H1 (cell line): Measurements from ENCODE around the gene LGALS1.

Experiments used
- CTCF ChIP-seq, 3 experiments: IDR thresholded peaks; 1 replicate in 2 of 3; 2 replicates in 1 of 3; pipeline versions ENCODE4 v1.5.1 to v1.6.1; 2011; ENCODE audit warnings: low read length in 3 of 3, mild to moderate bottlenecking in 3 of 3, inconsistent platforms in 2 of 3, low read depth in 1 of 3, moderate library complexity in 1 of 3; ENCODE audit not compliant: insufficient read depth in 1 of 3; ENCODE audit errors: control extremely low read depth in 1 of 3
- RAD21 ChIP-seq, 2 experiments: IDR thresholded peaks in 1 of 2; conservative IDR thresholded peaks in 1 of 2; 2 replicates each; pipeline ENCODE4 v1.6.1; 2011; ENCODE audit warnings: low read depth in 2 of 2, low read length in 2 of 2, improper control_type of control experiment in 1 of 2, inconsistent platforms in 1 of 2, mild to moderate bottlenecking in 1 of 2, moderate library complexity in 1 of 2
- RFX5 ChIP-seq: IDR thresholded peaks from 2 replicates; pipeline ENCODE4 v1.6.1; 2011; ENCODE audit warnings: low read depth, low read length, improper control_type of control experiment, borderline replicate concordance

DNA sequence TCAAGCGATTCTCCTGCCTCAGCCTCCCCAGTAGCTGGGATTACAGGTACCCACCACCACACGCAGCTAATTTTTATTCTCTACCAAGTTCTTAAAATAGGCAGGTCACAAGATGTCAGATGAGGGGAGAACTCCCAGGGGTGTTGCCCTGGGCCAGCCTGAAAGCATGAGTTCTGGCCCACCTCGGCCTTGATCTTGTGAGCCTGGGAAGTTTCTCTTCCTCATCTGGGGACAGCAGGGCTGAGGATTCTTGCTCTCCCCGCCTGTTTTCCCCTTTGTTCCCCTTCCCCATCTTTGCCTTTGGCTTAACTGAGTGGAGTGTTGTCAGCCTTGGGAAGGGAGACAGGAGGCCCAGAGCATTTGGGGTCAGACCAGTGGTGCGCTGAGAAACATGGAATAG, 13.4 kb upstream of the LGALS1 start:
- TF ChIP-seq CTCF (IDR thresholded peaks at IDR 0.05; ENCODE audit: control extremely low read depth in 1 of 3, insufficient read depth in 1 of 3, low read depth in 1 of 3, low read length in 3 of 3) (no peak), RAD21 (IDR thresholded peaks at IDR 0.05 in 1 of 2, conservative IDR thresholded peaks at IDR 0.05 in 1 of 2; ENCODE audit: low read depth in 2 of 2, low read length in 2 of 2) (no peak), RFX5 (no peak)
